GM10248 (cell line): ENCODE data around the gene SNX6.
"Not testable (repeated sequence)": the region's sequence is repeated elsewhere in the genome, so short reads cannot be mapped to it uniquely, and the experiment has no call there.

ENCODE experiments used
- CTCF ChIA-PET: fragments of 300-600 bp; sonication (Branson Sonifier 250); formaldehyde crosslinking; extraction: SDS; loops from one replicate; lab custom pipeline; 2021; ENCODE audit warnings: antibody characterized with exemption; lab: Yijun Ruan, JAX
- POLR2A ChIA-PET: fragments of 350-650 bp; sonication (Branson Sonifier 250); formaldehyde crosslinking; extraction: SDS; loops from one replicate; lab custom pipeline; 2020; ENCODE audit warnings: antibody characterized with exemption; lab: Yijun Ruan, JAX
- DNase-seq: peaks from one replicate; pipeline ENCODE4 v3.0.0; 2012; ENCODE audit errors: extremely low spot score
- CTCF ChIP-seq: IDR thresholded peaks from 2 replicates; pipeline ENCODE4 v1.5.1; 2012; ENCODE audit warnings: mild to moderate bottlenecking, low read depth; ENCODE audit errors: extremely low read depth, missing control alignments, control extremely low read depth

Gene SNX6

GRCh38 chr14:34640826-34641225, 10.9 kb upstream of the SNX6 start:
- no peak for DNase-seq
- ChIA-PET CTCF (interaction anchor here (1.0 kb wide), 1 partner anchor 32 kb away, joined by 4 read pairs; no protein-coding TSS in a partner anchor), POLR2A (no interaction called here)
- TF ChIP-seq CTCF, result no peak

GRCh38 chr14:34634360-34634771, 4.4 kb upstream of the SNX6 start:
- DNase-seq, POLR2A ChIA-PET, CTCF ChIA-PET: not testable (repeated sequence)

- CTCF ChIA-PET, result no interaction called here
- no peak for TF ChIP-seq CTCF
- DNase-seq, result no peak
- POLR2A ChIA-PET, result no interaction called here
These were observed 3.8 kb upstream of the SNX6 start for GRCh38 chr14:34633742-34634141.

- CTCF ChIA-PET, result no interaction called here
- POLR2A ChIA-PET, result no interaction called here
- TF ChIP-seq CTCF, result no peak
- no peak for DNase-seq
These were observed 2.5 kb upstream of the SNX6 start for GRCh38 chr14:34632411-34632978.

- no peak for DNase-seq
- TF ChIP-seq CTCF, result no peak
- CTCF ChIA-PET, result no interaction called here
These were observed 648 bp downstream of the SNX6 start for GRCh38 chr14:34629344-34629656.

GRCh38 chr14:34628681-34629135, 1.2 kb downstream of the SNX6 start:
- CTCF ChIA-PET, result no interaction called here
- POLR2A ChIA-PET, result no interaction called here
- no peak for DNase-seq
- TF ChIP-seq CTCF, result no peak

More at GRCh38 chr14:34629344-34629656, 648 bp downstream of the SNX6 start:
- POLR2A ChIA-PET, result no interaction called here

- ChIA-PET CTCF (no interaction called here), POLR2A (no interaction called here)
- no peak for TF ChIP-seq CTCF
These were observed 6.4 kb downstream of the SNX6 start for GRCh38 chr14:34623506-34623905.

More at GRCh38 chr14:34623506-34623905, 6.4 kb downstream of the SNX6 start:
- DNase-seq, result no peak
